ENCODE data around the gene HEXD.
"Not testable (repeated sequence)": the region's sequence is repeated elsewhere in the genome, so short reads cannot be mapped to it uniquely, and the experiment has no call there.

The HEXD gene

GRCh38 chr17:82442643-82443464 is 24.7 kb downstream of the HEXD start:
- no peak for DNase-seq

DNA sequence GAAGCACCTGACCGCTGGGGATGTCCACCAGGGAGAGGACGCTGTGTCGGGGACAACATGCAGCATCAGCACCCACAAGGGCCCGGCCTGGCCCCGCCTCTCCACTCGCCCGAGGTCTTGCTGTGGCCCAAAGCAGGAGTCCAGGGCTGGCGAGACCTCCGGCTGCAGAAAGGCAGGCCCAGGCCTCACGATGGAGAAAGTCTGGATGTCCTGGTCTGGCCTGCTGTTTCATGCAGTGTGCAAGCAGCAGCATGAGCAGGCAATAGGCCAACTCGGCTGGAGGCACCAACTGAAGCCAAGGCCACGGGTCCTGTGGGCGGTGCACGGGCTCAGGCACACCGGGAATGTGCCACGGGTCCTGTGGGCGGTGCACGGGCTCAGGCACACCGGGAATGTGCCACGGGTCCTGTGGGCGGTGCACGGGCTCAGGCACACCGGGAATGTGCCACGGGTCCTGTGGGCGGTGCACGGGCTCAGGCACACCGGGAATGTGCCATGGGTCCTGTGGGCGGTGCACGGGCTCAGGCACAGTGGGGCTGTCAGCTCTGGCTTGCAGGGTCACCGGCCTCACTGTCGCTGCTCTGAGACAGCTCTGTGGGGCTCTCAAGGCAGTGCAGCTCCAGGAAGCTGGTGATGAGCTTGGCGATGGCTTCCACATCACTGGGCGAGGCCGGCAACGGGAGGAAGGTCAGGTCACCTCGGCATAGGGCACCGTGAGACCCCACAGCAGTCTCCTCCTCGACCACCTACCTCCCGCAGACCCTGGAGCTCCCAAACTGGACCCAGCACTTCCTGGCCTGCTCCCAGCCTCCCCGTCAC is 25.5 kb downstream of the HEXD start:
- no peak for DNase-seq

GRCh38 chr17:82444284-82444893 is 26.2 kb downstream of the HEXD start:
- no peak for DNase-seq

DNA sequence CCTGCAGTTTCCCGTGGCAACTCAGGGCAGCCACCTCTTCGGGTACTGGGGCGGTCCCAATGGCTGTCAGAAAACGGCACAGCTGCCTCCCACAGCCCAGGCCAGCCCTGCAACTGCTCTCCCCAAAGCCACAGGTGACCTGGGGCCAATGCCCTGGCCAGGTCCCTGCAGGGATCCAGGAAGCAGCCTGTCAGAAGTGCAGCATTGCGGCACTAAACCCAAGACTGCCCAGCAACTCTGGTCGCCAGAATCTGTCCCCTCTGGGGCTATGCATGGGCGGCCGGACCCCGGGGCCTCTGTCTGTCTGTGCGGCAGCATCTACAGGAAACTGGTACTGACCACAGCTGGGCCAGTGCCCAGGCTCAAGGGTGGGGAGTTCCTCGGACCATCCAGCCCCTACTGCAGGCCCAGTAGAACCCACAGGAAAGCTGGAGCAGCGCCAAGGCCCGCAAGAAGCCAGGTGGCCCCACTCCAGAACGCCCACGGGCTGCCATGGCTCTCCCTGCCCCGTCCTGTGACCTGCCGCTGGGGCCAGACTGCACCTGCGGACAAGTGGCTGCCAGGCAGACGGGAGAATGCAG is 26.9 kb downstream of the HEXD start:
- DNase-seq = no peak

- DNase-seq = no peak
These were observed 27.4 kb downstream of the HEXD start for GRCh38 chr17:82445542-82445941.

- no peak for DNase-seq
These were observed 28.0 kb downstream of the HEXD start for GRCh38 chr17:82446124-82446523.

DNA sequence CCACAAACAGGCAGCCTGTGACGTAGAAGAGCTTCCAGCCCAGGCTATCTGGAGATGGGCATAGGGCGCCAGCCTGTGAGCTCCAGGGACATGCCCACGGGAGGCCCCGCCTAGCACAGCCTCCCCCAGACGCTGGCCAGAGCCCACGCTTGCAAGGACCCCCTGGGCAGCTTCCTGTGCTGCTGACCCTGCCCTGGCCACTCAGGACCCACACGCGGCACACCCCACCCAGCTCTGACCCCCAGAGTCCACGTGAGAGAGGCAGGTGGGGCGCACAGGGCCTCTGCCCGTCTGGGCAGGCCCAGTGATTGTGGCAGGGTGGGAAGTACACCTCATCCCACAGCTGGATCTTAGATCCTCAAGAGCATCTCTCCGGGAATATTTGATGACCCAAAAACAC is 28.5 kb downstream of the HEXD start:
- no peak for DNase-seq

- no peak for DNase-seq
These were observed 29.7 kb downstream of the HEXD start for GRCh38 chr17:82447876-82448275.

GRCh38 chr17:82449131-82449882 is 31.2 kb downstream of the HEXD start:
- no peak for DNase-seq

GRCh38 chr17:82449883-82450356 is 31.8 kb downstream of the HEXD start:
- no peak for DNase-seq

DNA sequence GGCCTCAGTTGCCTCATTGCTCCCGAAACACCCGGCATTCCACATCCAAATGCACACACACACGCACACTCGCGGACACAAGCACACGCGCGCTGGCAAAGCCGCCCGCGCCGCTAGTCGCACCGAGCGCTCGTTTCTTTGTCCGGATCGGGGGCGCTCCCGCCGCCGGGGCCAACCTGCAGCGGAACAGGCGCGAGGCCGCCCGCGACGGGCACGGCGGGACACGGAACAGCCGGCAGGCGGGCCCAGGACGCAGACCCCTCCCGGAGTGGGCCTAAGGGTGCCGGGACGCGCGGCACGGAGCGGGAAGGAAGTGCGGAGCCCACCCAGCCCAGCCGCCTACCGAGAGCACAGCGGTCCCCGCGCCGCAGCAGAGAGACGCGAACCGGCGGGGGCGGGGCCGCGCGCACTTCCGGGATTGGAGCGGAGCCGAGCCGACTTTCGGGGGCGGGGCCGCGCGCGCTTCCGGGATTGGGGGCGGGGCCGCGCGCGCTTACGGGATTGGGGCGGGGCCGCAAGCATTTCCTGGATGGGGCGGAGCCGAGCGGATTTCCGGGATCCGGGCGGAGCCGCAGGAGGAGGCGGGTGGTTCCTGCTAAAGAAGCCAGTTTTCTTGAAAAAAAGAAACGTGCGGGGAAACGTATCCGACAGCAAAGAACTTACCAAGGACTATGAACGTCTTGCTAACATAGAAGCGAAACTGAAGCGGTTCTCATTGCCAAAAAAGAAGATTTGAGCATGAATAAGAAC is 32.4 kb downstream of the HEXD start, which contains the start of gene CYBC1:
TSS of gene CYBC1 (minus strand) at position 396 of the 750 bp plus-strand sequence. CDS start 1,498 bp downstream, outside the sequence.
- DNase-seq = peak; percentile 94

DNA sequence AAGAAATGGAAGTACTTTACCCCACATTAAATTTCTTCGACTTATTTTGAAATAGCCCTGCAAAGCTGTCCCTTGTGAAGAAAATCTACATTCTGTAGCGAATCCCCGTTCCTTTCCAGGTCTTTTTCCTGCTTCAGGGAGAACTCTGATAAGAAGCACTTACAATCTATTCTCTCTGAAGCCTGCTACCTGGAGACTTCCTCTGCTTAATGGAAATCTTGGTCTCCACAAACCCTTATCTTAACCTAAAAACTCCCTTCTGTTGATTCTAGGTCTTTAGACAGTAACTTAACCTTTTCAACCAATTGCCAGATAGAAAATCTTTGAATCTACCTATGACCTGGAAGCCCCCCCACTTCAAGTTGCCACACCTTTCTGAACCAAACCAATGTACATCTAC is 34.0 kb downstream of the HEXD start:
- DNase-seq = no peak

DNA sequence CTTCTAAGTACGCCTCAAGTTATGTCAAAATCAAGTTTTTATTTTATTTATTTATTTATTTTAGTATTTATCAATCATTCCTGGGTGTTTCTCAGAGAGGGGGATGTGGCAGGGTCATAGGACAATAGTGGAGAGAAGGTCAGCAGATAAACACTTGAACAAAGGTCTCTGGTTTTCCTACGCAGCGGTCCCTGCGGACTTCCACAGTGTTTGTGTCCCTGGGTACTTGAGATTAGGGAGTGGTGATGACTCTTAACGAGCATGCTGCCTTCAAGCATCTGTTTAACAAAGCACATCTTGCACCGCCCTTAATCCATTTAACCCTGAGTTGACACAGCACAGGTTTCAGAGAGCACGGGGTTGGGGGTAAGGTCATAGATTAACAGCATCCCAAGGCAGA is 35.0 kb downstream of the HEXD start:
- DNase-seq = not testable (repeated sequence)

- not testable (repeated sequence) for DNase-seq
These were observed 35.6 kb downstream of the HEXD start for GRCh38 chr17:82453706-82454105.

- no peak for DNase-seq
These were observed 39.2 kb downstream of the HEXD start for GRCh38 chr17:82457073-82457928.

DNA sequence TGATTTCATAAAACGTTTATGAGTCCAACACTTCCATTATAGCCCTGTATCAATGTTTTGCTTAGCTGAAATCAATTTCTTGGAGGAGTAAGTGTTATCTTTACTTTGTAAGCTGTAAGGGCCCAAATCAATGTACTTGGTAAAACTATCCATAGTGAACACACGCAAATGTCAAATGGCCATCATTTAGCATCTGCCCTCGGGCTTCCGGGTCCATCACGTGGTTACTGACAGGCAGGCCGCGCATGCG is 39.7 kb downstream of the HEXD start:
- DNase-seq = no peak

GRCh38 chr17:82458179-82458884 is 40.2 kb downstream of the HEXD start, which contains the start of gene NARF:
TSS of gene NARF (plus strand) at chr17:82458741. CDS start at chr17:82458804, 63 bp downstream.
- DNase-seq = peak; percentile 99

GRCh38 chr17:82458885-82459424 is 40.8 kb downstream of the HEXD start:
- DNase-seq = no peak

GRCh38 chr17:82459936-82460335 is 41.8 kb downstream of the HEXD start:
- not testable (repeated sequence) for DNase-seq

Measured in fibroblast of skin of right biceps (primary cell).